HG03097 (cell line): Measurements from ENCODE around the gene CCS.

Experiments
- ATAC-seq: cut with Tn5 transposase; IDR thresholded peaks from one replicate; pipeline ENCODE4 v1.9.1; 2021; ENCODE audit not compliant: unreplicated experiment, low FRiP score

CCS gene

DNA sequence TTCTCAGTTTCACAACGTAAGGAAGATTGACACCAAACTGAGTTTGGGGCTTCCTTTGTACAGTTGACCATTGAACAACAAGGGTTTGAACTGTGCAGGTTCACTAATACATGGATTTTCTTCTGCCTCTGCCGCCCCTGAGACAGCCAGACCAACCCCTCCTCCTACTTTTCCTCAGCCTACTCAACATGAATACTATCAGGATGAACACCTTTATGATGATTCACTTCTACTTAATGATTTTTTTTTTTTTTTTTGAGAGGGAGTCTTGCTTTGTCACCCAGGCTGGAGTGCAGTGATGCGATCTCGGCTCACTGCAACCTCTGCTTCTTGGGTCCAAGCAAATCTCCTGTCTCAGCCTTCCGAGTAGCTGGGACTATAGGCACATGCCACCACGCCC is 60.1 kb downstream of the CCS start:
- ATAC-seq = no peak
